Activated CD4-positive, alpha-beta T cell treated with anti-CD3 and anti-CD28 coated beads for 24 hours (primary cell): ENCODE data around the gene EPSTI1.

Source experiments
- DNase-seq, 2 donors: peaks; one replicate each; pipeline ENCODE4 v3.0.0-alpha.2; 2020; ENCODE audit warnings: low read depth in 2 of 2

EPSTI1 gene

DNA sequence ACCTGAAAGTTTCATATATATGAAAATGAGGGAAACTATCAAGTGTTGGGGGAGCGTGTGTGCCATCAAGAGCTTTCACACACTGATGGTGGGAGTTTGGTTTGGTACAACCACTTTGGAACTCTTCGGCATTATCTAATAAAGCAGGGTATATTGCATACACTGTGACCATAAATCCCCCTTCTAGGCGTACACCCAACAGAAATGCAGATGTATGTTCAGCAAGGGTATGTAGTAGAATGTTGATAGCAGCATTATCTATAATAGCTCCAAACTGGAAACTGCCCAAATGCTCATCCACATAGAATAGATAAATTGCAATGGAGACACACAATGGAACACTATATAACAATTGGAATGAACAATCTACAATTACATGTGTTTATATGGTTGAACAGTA lies 139.9 kb downstream of the EPSTI1 start:
- no peak for DNase-seq

DNA sequence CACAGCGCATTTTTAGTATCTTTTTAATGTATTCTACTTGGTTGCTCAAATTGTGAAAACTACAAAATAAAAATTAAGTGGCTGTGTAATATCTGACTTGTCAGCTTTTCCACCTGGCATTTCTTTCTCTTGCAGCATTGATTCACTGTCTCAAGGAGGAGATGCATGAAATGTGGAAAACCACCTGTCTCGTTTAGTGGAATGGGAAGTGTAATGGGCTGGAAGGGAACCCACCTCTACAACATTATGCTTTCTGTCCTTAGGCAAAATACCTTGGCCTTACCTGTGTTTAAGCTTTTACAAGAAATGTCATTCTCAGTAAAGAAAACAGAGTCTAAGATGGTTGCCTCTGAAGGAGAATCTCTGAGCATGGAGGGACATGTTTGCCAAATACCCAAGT lies 142.8 kb downstream of the EPSTI1 start:
- no peak for DNase-seq

DNA sequence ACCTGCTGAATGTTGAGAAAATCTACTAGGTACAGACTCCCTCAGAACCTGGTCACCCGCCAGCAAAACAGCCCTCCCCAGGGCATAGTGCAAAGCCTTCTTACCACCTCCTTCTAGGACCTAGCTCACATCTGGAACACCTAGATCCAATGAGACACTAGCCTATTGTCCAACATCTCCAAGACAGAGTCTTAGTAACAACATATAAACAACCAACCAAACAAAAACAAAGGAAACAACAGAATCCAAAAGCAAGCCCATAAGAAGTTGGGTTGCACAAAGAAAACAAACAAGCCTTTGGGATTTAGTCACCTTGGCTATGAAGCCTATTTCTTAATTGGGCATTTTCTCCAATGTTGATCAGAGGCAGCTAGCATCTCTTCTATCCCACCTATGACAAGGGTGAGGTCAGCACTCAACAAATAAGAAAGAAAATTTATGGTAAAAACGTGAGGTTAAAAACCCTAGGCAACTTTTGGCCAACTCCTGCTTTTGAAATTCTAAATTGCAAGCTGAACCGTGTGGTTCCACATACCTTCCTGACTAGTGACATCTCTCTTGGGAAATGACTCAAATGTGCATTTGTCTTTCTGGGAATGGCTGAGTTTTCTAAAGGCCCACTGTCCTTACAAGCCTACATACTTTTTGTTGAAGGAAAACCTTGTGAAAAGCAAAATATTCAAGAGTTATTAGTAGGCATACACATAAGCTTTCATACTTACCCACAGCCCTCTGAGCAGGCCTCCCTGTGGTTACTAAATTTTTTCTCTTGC lies 144.0 kb downstream of the EPSTI1 start:
- DNase-seq = no peak

DNA sequence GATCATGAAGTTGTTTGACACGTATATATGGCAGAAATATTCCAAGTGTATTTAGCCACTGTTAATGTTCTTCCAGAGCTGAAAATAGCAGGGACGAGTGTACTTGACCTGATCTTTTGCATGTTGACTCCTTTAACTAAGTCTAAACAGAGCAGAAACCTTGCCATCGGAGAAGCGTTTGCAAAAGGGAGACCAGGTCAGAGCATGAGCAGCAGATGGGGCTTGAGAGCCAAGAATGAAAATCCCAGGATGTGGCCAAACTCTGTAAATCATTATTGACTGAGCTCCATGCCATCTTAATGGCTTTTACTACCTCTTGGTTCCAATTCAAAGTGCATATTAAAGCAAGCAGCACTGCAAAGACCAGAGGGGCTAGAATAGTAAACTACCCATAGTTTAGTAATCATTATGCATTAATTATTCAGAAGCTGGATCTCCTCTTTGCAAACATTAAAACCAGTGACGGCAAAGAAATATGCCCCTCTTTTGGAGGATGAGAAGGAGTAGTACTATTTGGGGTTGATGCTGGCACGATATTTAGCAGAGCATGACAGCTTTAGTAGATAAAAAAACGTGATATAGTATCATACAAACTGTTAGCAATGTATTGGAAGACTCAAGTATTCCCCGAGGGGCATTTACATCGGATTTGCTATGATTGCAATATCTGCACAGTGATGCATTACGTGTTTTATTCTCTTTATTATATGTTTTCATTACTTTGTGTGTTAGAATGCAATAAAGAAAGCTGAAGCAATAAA lies 154.9 kb downstream of the EPSTI1 start:
- DNase-seq = no peak
